T-helper 2 cell treated with Interferon-gamma antibody and Interleukin-4, amounts not matched to agents 100 ng/mL and 5 ng/mL, for 36 hours (primary cell): Measurements from ENCODE around the gene PLXNA3. TPM values are rescaled to one million over a fixed set of nuclear protein-coding genes. Genes with fewer than 3 reads are reported as not detected.

Source experiments
- intact Hi-C: fragments of 100-400 bp; cut with micrococcal nuclease; formaldehyde crosslinking; loops from one replicate; pipeline ENCODE4 v1.15.1; 2023
- total RNA-seq: library from RNA; stranded (reverse); gene quantifications from 2 replicates; pipeline ENCODE4 v1.2.3, GENCODE V29; 2022

PLXNA3 gene
- total RNA-seq, 1 donor from 2014 or later, result 29.8 TPM

GRCh38 chrX:154525606-154526490 lies 67.8 kb downstream of the PLXNA3 start:
- intact Hi-C loops, result no loop called here

- intact Hi-C loops, result no loop called here
Measured at GRCh38 chrX:154526901-154527675, 69.0 kb downstream of the PLXNA3 start.

Other genes with a start within 250 kb of the PLXNA3 start
- gene OPN1MW2, start 238.5 kb upstream of the PLXNA3 start, total RNA-seq, result not detected in 2 replicates
- gene OPN1MW3, start 200.7 kb upstream of the PLXNA3 start, total RNA-seq, result not detected in 2 replicates
- gene TEX28, start 163.2 kb upstream of the PLXNA3 start, total RNA-seq, result not detected in 2 replicates
- gene TKTL1, start 162.5 kb upstream of the PLXNA3 start, total RNA-seq, result 0.98 and 1.0 TPM in 2 replicates
- gene FLNA, start 83.6 kb upstream of the PLXNA3 start, total RNA-seq, result 1,245 and 1,271 TPM in 2 replicates
- gene EMD, start 79.0 kb upstream of the PLXNA3 start, total RNA-seq, result 56.4 and 61.3 TPM in 2 replicates
- 3,046 and 3,070 TPM in 2 replicates for gene RPL10, start 59.9 kb upstream of the PLXNA3 start, total RNA-seq
- gene DNASE1L1, start 49.0 kb upstream of the PLXNA3 start, total RNA-seq, result 21.2 and 24.8 TPM in 2 replicates
- 95.9 and 97.3 TPM in 2 replicates for gene TAFAZZIN, start 46.7 kb upstream of the PLXNA3 start, total RNA-seq
- gene ATP6AP1, start 29.6 kb upstream of the PLXNA3 start, total RNA-seq, result 43.2 and 46.1 TPM in 2 replicates
- gene GDI1, start 21.1 kb upstream of the PLXNA3 start, total RNA-seq, result 99.0 and 102 TPM in 2 replicates
- 65.3 and 74.3 TPM in 2 replicates for gene FAM50A, start 14.1 kb upstream of the PLXNA3 start, total RNA-seq
- gene LAGE3, start 21.0 kb downstream of the PLXNA3 start, total RNA-seq, result 50.6 and 52.5 TPM in 2 replicates
- gene UBL4A, start 28.3 kb downstream of the PLXNA3 start, total RNA-seq, result 43.7 and 47.7 TPM in 2 replicates
- gene SLC10A3, start 32.3 kb downstream of the PLXNA3 start, total RNA-seq, result 22.1 and 22.3 TPM in 2 replicates
- gene FAM3A, start 58.0 kb downstream of the PLXNA3 start, total RNA-seq, result 30.5 and 32.4 TPM in 2 replicates
- 67.9 and 68.2 TPM in 2 replicates for gene G6PD, start 88.6 kb downstream of the PLXNA3 start, total RNA-seq
- 41.9 and 45.1 TPM in 2 replicates for gene IKBKG, start 89.3 kb downstream of the PLXNA3 start, total RNA-seq
- gene CTAG1A, start 126.9 kb downstream of the PLXNA3 start, total RNA-seq, result not detected in 2 replicates
- not detected in 2 replicates for gene CTAG1B, start 161.0 kb downstream of the PLXNA3 start, total RNA-seq
- gene CTAG2, start 195.3 kb downstream of the PLXNA3 start, total RNA-seq, result not detected in 2 replicates